Neural cell (in vitro differentiated cells): Measurements from ENCODE around the gene JPT2. TPM values are rescaled to one million over a fixed set of nuclear protein-coding genes. Genes with fewer than 3 reads are reported as not detected.

Experiments
- H2AFZ ChIP-seq: fragments of 200-600, 300-800 bp; sonication (generic), shearing (Covaris generic); 2 replicates; pipeline ENCODE4 v1.6.0; 2014; ENCODE audit warnings: low read depth, mild to moderate bottlenecking, antibody characterized with exemption, low read length, moderate library complexity
- H3F3A ChIP-seq: fragments of 200-600 bp; shearing (Covaris generic); 2 replicates; pipeline ENCODE4 v1.6.1; 2016; ENCODE audit warnings: mild to moderate bottlenecking, moderate library complexity, mixed read lengths, antibody characterized with exemption, low read length; ENCODE audit not compliant: insufficient read depth, poor library complexity, severe bottlenecking
- H3K27ac ChIP-seq: fragments of 200-600, 300-800 bp; sonication (generic), shearing (Covaris generic); 2 replicates; pipeline ENCODE4 v1.5.1; 2014; ENCODE audit warnings: mild to moderate bottlenecking, low read length, moderate library complexity
- H3K27me3 ChIP-seq: fragments of 300-800, 200-600 bp; sonication (generic), shearing (Covaris generic); 2 replicates; pipeline ENCODE4 v1.6.0; 2014; ENCODE audit warnings: mild to moderate bottlenecking, low read depth, low read length, moderate library complexity; ENCODE audit not compliant: insufficient read depth
- H3K36me3 ChIP-seq: fragments of 300-800, 200-600 bp; sonication (generic), shearing (Covaris generic); 2 replicates; pipeline ENCODE4 v1.5.1; 2014; ENCODE audit warnings: mild to moderate bottlenecking, antibody characterized with exemption, low read length, moderate library complexity; ENCODE audit not compliant: insufficient read depth
- H3K4me2 ChIP-seq: fragments of 300-800, 200-600 bp; sonication (generic), shearing (Covaris generic); 2 replicates; pipeline ENCODE4 v1.6.0; 2014; ENCODE audit warnings: mild to moderate bottlenecking, low read length
- H3K4me3 ChIP-seq: fragments of 300-800, 200-600 bp; sonication (generic), shearing (Covaris generic); 2 replicates; pipeline ENCODE4 v1.5.1; 2014; ENCODE audit warnings: mild to moderate bottlenecking, low read length, moderate library complexity
- H3K79me2 ChIP-seq: fragments of 200-600 bp; shearing (Covaris generic); replicated peaks from 2 replicates; pipeline ENCODE4 v1.6.0; 2014; ENCODE audit warnings: mild to moderate bottlenecking, low read length, moderate library complexity; ENCODE audit not compliant: insufficient read depth
- H3K9ac ChIP-seq: fragments of 300-800, 200-600 bp; sonication (generic), shearing (Covaris generic); 2 replicates; pipeline ENCODE4 v1.6.1; 2016; ENCODE audit warnings: mild to moderate bottlenecking, low read length, mixed read lengths
- H3K9me2 ChIP-seq: fragments of 200-600 bp; shearing (Covaris generic); 2 replicates; pipeline ENCODE4 v1.6.1; 2016; ENCODE audit warnings: mild to moderate bottlenecking, low read length, mixed read lengths; ENCODE audit not compliant: insufficient read depth
- H3K9me3 ChIP-seq: fragments of 200-600, 300-800 bp; sonication (generic), shearing (Covaris generic); 2 replicates; pipeline ENCODE4 v1.6.1; 2016; ENCODE audit warnings: mild to moderate bottlenecking, mixed run types, low read length, moderate library complexity, mixed read lengths
- H4K20me1 ChIP-seq: fragments of 200-600 bp; shearing (Covaris generic); 2 replicates; pipeline ENCODE4 v1.6.1; 2016; ENCODE audit warnings: mild to moderate bottlenecking, mixed run types; ENCODE audit not compliant: insufficient read depth
- EP300 ChIP-seq: fragments of 450-650 bp; conservative IDR thresholded peaks from 2 replicates; pipeline ENCODE4 v1.6.1; 2014; ENCODE audit warnings: antibody characterized with exemption, mild to moderate bottlenecking, moderate library complexity; ENCODE audit not compliant: poor library complexity, severe bottlenecking
- EZH2 ChIP-seq: fragments of 200-600, 300-800 bp; shearing (Covaris generic), sonication (generic); IDR thresholded peaks from 2 replicates; pipeline ENCODE4 v1.6.1; 2014; ENCODE audit warnings: antibody characterized with exemption, low read length, borderline replicate concordance, mild to moderate bottlenecking; ENCODE audit not compliant: insufficient read depth, poor library complexity, severe bottlenecking
- MXI1 ChIP-seq: fragments of 450-650 bp; conservative IDR thresholded peaks from 2 replicates; pipeline ENCODE4 v1.6.1; 2014; ENCODE audit warnings: antibody characterized with exemption, mild to moderate bottlenecking; ENCODE audit not compliant: poor library complexity, severe bottlenecking
- POLR2AphosphoS5 ChIP-seq: IDR thresholded peaks from 2 replicates; pipeline ENCODE4 v1.6.1; 2012
- RAD21 ChIP-seq: fragments of 450-650 bp; conservative IDR thresholded peaks from 2 replicates; pipeline ENCODE4 v1.6.1; 2014; ENCODE audit warnings: antibody characterized with exemption, mild to moderate bottlenecking, moderate library complexity
- SMC3 ChIP-seq: fragments of 450-650 bp; conservative IDR thresholded peaks from 2 replicates; pipeline ENCODE4 v1.6.1; 2014; ENCODE audit warnings: antibody characterized with exemption, mild to moderate bottlenecking, moderate library complexity; ENCODE audit not compliant: poor library complexity
- TAF1 ChIP-seq: IDR thresholded peaks from 2 replicates; pipeline ENCODE4 v1.6.1; 2012; ENCODE audit warnings: low read depth
- polyA plus RNA-seq: library from polyadenylated mRNA; depleted of rRNA; stranded (reverse); fragments of >200 nt; gene quantifications from 2 replicates; pipeline ENCODE4 v1.2.3, GENCODE V29; 2014
- TF ChIP-seq, protein P1 (sequence below): fragments of 450-650 bp; IDR thresholded peaks from 2 replicates; pipeline ENCODE4 v1.5.1; 2014; ENCODE audit warnings: antibody characterized with exemption, mild to moderate bottlenecking, moderate library complexity; ENCODE audit not compliant: poor library complexity, severe bottlenecking
- TF ChIP-seq, protein P2 (sequence below): IDR thresholded peaks from 2 replicates; pipeline ENCODE4 v1.6.1; 2012; ENCODE audit warnings: borderline replicate concordance

Gene JPT2
- polyA plus RNA-seq, 1 donor from 2014 or later = 61.4 TPM

DNA sequence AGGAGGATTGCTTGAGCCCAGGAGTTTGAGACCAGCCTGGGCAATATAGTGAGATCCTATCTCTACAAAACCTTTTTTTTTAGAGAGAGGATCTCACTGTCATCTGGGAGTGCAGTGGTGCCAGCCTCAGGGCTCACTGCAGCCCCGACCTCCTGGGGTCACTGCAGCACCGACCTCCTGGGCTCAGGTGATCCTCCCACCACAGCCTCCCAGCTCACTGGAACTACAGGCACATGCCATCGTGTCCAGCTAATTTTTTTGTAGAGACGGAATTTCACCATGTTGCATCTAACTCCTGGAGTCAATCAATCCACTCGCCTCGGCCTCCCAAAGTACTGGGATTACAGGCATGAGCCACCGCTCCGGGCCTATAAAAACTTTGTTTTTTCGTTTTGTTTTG is 43.3 kb downstream of the JPT2 start:
- no peaks in the 10 kb centered on the region for H3K36me3 ChIP-seq
- H3K9ac ChIP-seq = no peak overlapping the region
- H3K9me3 ChIP-seq = no peaks in the 10 kb centered on the region
- no peak overlapping the region for H3K4me2 ChIP-seq
- TF ChIP-seq, protein P1, sequence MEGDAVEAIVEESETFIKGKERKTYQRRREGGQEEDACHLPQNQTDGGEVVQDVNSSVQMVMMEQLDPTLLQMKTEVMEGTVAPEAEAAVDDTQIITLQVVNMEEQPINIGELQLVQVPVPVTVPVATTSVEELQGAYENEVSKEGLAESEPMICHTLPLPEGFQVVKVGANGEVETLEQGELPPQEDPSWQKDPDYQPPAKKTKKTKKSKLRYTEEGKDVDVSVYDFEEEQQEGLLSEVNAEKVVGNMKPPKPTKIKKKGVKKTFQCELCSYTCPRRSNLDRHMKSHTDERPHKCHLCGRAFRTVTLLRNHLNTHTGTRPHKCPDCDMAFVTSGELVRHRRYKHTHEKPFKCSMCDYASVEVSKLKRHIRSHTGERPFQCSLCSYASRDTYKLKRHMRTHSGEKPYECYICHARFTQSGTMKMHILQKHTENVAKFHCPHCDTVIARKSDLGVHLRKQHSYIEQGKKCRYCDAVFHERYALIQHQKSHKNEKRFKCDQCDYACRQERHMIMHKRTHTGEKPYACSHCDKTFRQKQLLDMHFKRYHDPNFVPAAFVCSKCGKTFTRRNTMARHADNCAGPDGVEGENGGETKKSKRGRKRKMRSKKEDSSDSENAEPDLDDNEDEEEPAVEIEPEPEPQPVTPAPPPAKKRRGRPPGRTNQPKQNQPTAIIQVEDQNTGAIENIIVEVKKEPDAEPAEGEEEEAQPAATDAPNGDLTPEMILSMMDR = no peak
- TF ChIP-seq, protein P2, sequence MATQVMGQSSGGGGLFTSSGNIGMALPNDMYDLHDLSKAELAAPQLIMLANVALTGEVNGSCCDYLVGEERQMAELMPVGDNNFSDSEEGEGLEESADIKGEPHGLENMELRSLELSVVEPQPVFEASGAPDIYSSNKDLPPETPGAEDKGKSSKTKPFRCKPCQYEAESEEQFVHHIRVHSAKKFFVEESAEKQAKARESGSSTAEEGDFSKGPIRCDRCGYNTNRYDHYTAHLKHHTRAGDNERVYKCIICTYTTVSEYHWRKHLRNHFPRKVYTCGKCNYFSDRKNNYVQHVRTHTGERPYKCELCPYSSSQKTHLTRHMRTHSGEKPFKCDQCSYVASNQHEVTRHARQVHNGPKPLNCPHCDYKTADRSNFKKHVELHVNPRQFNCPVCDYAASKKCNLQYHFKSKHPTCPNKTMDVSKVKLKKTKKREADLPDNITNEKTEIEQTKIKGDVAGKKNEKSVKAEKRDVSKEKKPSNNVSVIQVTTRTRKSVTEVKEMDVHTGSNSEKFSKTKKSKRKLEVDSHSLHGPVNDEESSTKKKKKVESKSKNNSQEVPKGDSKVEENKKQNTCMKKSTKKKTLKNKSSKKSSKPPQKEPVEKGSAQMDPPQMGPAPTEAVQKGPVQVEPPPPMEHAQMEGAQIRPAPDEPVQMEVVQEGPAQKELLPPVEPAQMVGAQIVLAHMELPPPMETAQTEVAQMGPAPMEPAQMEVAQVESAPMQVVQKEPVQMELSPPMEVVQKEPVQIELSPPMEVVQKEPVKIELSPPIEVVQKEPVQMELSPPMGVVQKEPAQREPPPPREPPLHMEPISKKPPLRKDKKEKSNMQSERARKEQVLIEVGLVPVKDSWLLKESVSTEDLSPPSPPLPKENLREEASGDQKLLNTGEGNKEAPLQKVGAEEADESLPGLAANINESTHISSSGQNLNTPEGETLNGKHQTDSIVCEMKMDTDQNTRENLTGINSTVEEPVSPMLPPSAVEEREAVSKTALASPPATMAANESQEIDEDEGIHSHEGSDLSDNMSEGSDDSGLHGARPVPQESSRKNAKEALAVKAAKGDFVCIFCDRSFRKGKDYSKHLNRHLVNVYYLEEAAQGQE = no peak
- TF ChIP-seq SMC3 (no peak), POLR2AphosphoS5 (no peak), TAF1 (no peak), MXI1 (no peak), RAD21 (no peak), EZH2 (no peak), EP300 (no peak)
- no peaks in the 10 kb centered on the region for H4K20me1 ChIP-seq
- H3K79me2 ChIP-seq = peaks cover 13% of the 10 kb centered on the region
- no peak overlapping the region for H3K27ac ChIP-seq
- H3K27me3 ChIP-seq = no peaks in the 10 kb centered on the region
- H3K9me2 ChIP-seq = no peaks in the 10 kb centered on the region
- H2AFZ ChIP-seq = no peak overlapping the region
- H3K4me3 ChIP-seq = no peak overlapping the region
- no peaks in the 10 kb centered on the region for H3F3A ChIP-seq

DNA sequence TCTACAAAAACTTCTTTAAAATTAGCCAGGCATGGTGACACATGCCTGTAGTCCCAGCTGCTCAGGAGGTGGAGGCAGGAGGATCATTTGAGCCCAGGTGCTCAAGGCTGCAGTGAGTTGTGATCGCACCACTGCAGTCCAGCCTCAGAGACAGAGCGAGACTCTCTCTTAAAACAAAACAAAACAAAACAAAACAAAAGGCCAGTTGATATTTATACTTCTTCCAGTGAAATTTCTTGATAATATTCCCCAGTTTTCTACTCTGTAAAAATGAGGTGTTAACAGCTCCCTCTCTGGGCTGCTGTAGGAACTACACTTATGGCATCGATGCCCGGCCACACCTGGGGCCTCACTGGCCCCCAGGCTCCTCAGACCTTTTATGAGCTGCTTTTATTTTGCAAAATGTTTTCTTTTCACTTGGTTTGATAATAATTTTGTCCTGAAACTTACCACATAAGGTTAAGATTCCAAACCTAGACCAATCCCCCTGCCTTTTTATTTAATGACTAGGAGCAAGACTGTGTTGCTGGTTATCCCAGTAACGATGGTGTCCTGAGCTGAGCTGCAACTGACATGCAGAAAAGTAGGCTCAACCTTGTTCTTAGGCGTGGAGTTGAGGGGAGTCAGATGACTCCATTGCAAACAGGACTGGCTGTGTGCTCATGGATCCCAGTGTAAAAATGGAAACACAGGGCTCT is 45.5 kb downstream of the JPT2 start:
- no peak overlapping the region for H2AFZ ChIP-seq
- no peaks in the 10 kb centered on the region for H4K20me1 ChIP-seq
- H3K27me3 ChIP-seq = no peaks in the 10 kb centered on the region
- TF ChIP-seq EP300 (no peak), TAF1 (no peak), SMC3 (peak; percentile 22)
- TF ChIP-seq, protein P1 = peak; percentile 55
- H3K27ac ChIP-seq = no peak overlapping the region
- no peak overlapping the region for H3K4me2 ChIP-seq
- H3F3A ChIP-seq = no peaks in the 10 kb centered on the region
- H3K36me3 ChIP-seq = no peaks in the 10 kb centered on the region
- H3K9me2 ChIP-seq = no peaks in the 10 kb centered on the region
- peaks cover 13% of the 10 kb centered on the region for H3K79me2 ChIP-seq
- no peak overlapping the region for H3K4me3 ChIP-seq
- no peaks in the 10 kb centered on the region for H3K9me3 ChIP-seq
- no peak overlapping the region for H3K9ac ChIP-seq
